Measurements from ENCODE around the gene GIMD1.
"Not testable (repeated sequence)": the region's sequence is repeated elsewhere in the genome, so short reads cannot be mapped to it uniquely, and the experiment has no call there.

DNA sequence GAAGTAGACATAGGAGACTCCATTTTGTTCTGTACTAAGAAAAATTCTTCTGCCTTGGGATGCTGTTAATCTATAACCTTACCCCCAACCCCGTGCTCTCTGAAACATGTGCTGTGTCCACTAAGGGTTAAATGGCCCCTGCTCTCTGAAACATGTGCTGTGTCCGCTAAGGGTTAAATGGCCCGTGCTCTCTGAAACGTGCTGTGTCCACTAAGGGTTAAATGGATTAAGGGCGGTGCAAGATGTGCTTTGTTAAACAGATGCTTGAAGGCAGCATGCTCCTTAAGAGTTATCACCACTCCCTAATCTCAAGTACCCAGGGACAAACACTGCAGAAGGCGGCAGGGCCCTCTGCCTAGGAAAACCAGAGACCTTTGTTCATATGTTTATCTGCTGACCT, 46.8 kb downstream of the GIMD1 start:
- not testable (repeated sequence) for TF ChIP-seq ZNF384 (IDR thresholded peaks at IDR 0.05); L3MBTL2 (conservative IDR thresholded peaks at IDR 0.05); SP1 (IDR thresholded peaks at IDR 0.05); SUZ12 (IDR thresholded peaks at IDR 0.05); FOXM1 (IDR thresholded peaks at IDR 0.05; ENCODE audit: borderline replicate concordance); ELF4 (IDR thresholded peaks at IDR 0.05); LEF1 (IDR thresholded peaks at IDR 0.05; ENCODE audit: borderline replicate concordance)
- TF ChIP-seq, protein P1, sequence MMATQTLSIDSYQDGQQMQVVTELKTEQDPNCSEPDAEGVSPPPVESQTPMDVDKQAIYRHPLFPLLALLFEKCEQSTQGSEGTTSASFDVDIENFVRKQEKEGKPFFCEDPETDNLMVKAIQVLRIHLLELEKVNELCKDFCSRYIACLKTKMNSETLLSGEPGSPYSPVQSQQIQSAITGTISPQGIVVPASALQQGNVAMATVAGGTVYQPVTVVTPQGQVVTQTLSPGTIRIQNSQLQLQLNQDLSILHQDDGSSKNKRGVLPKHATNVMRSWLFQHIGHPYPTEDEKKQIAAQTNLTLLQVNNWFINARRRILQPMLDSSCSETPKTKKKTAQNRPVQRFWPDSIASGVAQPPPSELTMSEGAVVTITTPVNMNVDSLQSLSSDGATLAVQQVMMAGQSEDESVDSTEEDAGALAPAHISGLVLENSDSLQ (IDR thresholded peaks at IDR 0.05) = not testable (repeated sequence)

Measured in HEK293T (cell line).